Loucy (cell line): ENCODE data around the gene FDXR.

Experiments
- EZH2phosphoT487 ChIP-seq: fragments of 200-600 bp; IDR thresholded peaks from 2 replicates; pipeline ENCODE4 v1.6.1; 2018; ENCODE audit warnings: antibody characterized with exemption, mild to moderate bottlenecking, moderate library complexity, borderline replicate concordance
- TF ChIP-seq, protein P1 (sequence below): fragments of 200-600 bp; sonication (generic); conservative IDR thresholded peaks from 2 replicates; pipeline ENCODE4 v1.5.1; 2014; ENCODE audit warnings: mild to moderate bottlenecking, antibody characterized with exemption, low read length

DNA sequence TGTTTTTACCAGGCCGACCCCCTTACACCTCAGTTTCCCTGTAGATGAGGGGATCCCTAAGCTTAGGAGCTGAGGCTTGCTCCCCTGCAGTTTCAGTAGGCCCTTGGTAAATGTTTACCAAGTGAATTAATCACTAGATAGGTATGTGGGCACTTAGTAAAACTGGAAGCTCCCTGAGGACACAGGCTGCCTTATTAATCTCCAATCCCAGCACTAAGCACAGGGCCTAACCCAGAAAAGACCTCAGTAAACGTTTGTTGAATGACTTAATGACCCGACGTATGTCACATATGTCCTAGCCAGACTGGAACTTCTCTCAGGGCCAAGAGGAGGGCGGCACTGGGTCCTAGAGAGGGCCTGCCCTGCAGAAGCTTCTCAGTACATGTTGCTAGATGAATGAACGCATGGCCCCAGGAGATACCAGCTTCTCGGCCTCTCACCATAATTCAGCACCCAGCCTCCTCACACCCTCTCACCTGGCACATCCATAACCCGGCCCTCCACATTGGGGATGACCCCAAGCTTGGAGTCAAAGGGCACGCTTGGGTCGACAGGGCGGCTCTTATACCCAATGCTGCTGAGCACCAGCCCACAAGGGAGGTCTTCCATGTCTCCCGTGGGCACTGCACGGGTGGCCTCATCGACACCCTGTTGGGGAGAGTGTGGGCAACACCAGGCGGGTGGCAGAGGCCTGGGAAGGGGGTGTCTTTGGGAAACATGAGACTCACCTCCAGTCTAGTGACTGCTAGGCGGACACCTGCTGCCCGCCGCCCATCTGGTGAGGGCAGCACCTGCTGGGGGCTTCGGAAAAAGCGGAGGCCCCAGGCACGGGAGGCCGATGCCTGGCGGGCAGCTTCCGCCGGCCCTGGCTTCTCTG is 9.1 kb downstream of the FDXR start:
- TF ChIP-seq, protein P1, sequence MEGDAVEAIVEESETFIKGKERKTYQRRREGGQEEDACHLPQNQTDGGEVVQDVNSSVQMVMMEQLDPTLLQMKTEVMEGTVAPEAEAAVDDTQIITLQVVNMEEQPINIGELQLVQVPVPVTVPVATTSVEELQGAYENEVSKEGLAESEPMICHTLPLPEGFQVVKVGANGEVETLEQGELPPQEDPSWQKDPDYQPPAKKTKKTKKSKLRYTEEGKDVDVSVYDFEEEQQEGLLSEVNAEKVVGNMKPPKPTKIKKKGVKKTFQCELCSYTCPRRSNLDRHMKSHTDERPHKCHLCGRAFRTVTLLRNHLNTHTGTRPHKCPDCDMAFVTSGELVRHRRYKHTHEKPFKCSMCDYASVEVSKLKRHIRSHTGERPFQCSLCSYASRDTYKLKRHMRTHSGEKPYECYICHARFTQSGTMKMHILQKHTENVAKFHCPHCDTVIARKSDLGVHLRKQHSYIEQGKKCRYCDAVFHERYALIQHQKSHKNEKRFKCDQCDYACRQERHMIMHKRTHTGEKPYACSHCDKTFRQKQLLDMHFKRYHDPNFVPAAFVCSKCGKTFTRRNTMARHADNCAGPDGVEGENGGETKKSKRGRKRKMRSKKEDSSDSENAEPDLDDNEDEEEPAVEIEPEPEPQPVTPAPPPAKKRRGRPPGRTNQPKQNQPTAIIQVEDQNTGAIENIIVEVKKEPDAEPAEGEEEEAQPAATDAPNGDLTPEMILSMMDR = no peak
- no peak for TF ChIP-seq EZH2phosphoT487
